Neural cell (in vitro differentiated cells): ENCODE results near the gene PTPRD. TPM values are rescaled to one million over a fixed set of nuclear protein-coding genes. Genes with fewer than 3 reads are reported as not detected.

Source experiments
- H2AFZ ChIP-seq: fragments of 200-600, 300-800 bp; sonication (generic), shearing (Covaris generic); 2 replicates; pipeline ENCODE4 v1.6.0; 2014; ENCODE audit warnings: low read depth, mild to moderate bottlenecking, antibody characterized with exemption, low read length, moderate library complexity
- H3F3A ChIP-seq: fragments of 200-600 bp; shearing (Covaris generic); 2 replicates; pipeline ENCODE4 v1.6.1; 2016; ENCODE audit warnings: mild to moderate bottlenecking, moderate library complexity, mixed read lengths, antibody characterized with exemption, low read length; ENCODE audit not compliant: insufficient read depth, poor library complexity, severe bottlenecking
- H3K27ac ChIP-seq: fragments of 200-600, 300-800 bp; sonication (generic), shearing (Covaris generic); 2 replicates; pipeline ENCODE4 v1.5.1; 2014; ENCODE audit warnings: mild to moderate bottlenecking, low read length, moderate library complexity
- H3K27me3 ChIP-seq: fragments of 300-800, 200-600 bp; sonication (generic), shearing (Covaris generic); 2 replicates; pipeline ENCODE4 v1.6.0; 2014; ENCODE audit warnings: mild to moderate bottlenecking, low read depth, low read length, moderate library complexity; ENCODE audit not compliant: insufficient read depth
- H3K36me3 ChIP-seq: fragments of 300-800, 200-600 bp; sonication (generic), shearing (Covaris generic); 2 replicates; pipeline ENCODE4 v1.5.1; 2014; ENCODE audit warnings: mild to moderate bottlenecking, antibody characterized with exemption, low read length, moderate library complexity; ENCODE audit not compliant: insufficient read depth
- H3K4me2 ChIP-seq: fragments of 300-800, 200-600 bp; sonication (generic), shearing (Covaris generic); 2 replicates; pipeline ENCODE4 v1.6.0; 2014; ENCODE audit warnings: mild to moderate bottlenecking, low read length
- H3K4me3 ChIP-seq: fragments of 300-800, 200-600 bp; sonication (generic), shearing (Covaris generic); 2 replicates; pipeline ENCODE4 v1.5.1; 2014; ENCODE audit warnings: mild to moderate bottlenecking, low read length, moderate library complexity
- H3K79me2 ChIP-seq: fragments of 200-600 bp; shearing (Covaris generic); replicated peaks from 2 replicates; pipeline ENCODE4 v1.6.0; 2014; ENCODE audit warnings: mild to moderate bottlenecking, low read length, moderate library complexity; ENCODE audit not compliant: insufficient read depth
- H3K9ac ChIP-seq: fragments of 300-800, 200-600 bp; sonication (generic), shearing (Covaris generic); 2 replicates; pipeline ENCODE4 v1.6.1; 2016; ENCODE audit warnings: mild to moderate bottlenecking, low read length, mixed read lengths
- H3K9me2 ChIP-seq: fragments of 200-600 bp; shearing (Covaris generic); 2 replicates; pipeline ENCODE4 v1.6.1; 2016; ENCODE audit warnings: mild to moderate bottlenecking, low read length, mixed read lengths; ENCODE audit not compliant: insufficient read depth
- H3K9me3 ChIP-seq: fragments of 200-600, 300-800 bp; sonication (generic), shearing (Covaris generic); 2 replicates; pipeline ENCODE4 v1.6.1; 2016; ENCODE audit warnings: mild to moderate bottlenecking, mixed run types, low read length, moderate library complexity, mixed read lengths
- H4K20me1 ChIP-seq: fragments of 200-600 bp; shearing (Covaris generic); 2 replicates; pipeline ENCODE4 v1.6.1; 2016; ENCODE audit warnings: mild to moderate bottlenecking, mixed run types; ENCODE audit not compliant: insufficient read depth
- EP300 ChIP-seq: fragments of 450-650 bp; conservative IDR thresholded peaks from 2 replicates; pipeline ENCODE4 v1.6.1; 2014; ENCODE audit warnings: antibody characterized with exemption, mild to moderate bottlenecking, moderate library complexity; ENCODE audit not compliant: poor library complexity, severe bottlenecking
- EZH2 ChIP-seq: fragments of 200-600, 300-800 bp; shearing (Covaris generic), sonication (generic); IDR thresholded peaks from 2 replicates; pipeline ENCODE4 v1.6.1; 2014; ENCODE audit warnings: antibody characterized with exemption, low read length, borderline replicate concordance, mild to moderate bottlenecking; ENCODE audit not compliant: insufficient read depth, poor library complexity, severe bottlenecking
- MXI1 ChIP-seq: fragments of 450-650 bp; conservative IDR thresholded peaks from 2 replicates; pipeline ENCODE4 v1.6.1; 2014; ENCODE audit warnings: antibody characterized with exemption, mild to moderate bottlenecking; ENCODE audit not compliant: poor library complexity, severe bottlenecking
- POLR2AphosphoS5 ChIP-seq: IDR thresholded peaks from 2 replicates; pipeline ENCODE4 v1.6.1; 2012
- RAD21 ChIP-seq: fragments of 450-650 bp; conservative IDR thresholded peaks from 2 replicates; pipeline ENCODE4 v1.6.1; 2014; ENCODE audit warnings: antibody characterized with exemption, mild to moderate bottlenecking, moderate library complexity
- SMC3 ChIP-seq: fragments of 450-650 bp; conservative IDR thresholded peaks from 2 replicates; pipeline ENCODE4 v1.6.1; 2014; ENCODE audit warnings: antibody characterized with exemption, mild to moderate bottlenecking, moderate library complexity; ENCODE audit not compliant: poor library complexity
- TAF1 ChIP-seq: IDR thresholded peaks from 2 replicates; pipeline ENCODE4 v1.6.1; 2012; ENCODE audit warnings: low read depth
- polyA plus RNA-seq: library from polyadenylated mRNA; depleted of rRNA; stranded (reverse); fragments of >200 nt; gene quantifications from 2 replicates; pipeline ENCODE4 v1.2.3, GENCODE V29; 2014
- TF ChIP-seq, protein P1 (sequence below): fragments of 450-650 bp; IDR thresholded peaks from 2 replicates; pipeline ENCODE4 v1.5.1; 2014; ENCODE audit warnings: antibody characterized with exemption, mild to moderate bottlenecking, moderate library complexity; ENCODE audit not compliant: poor library complexity, severe bottlenecking
- TF ChIP-seq, protein P2 (sequence below): IDR thresholded peaks from 2 replicates; pipeline ENCODE4 v1.6.1; 2012; ENCODE audit warnings: borderline replicate concordance

Gene PTPRD
- polyA plus RNA-seq, 1 donor from 2014 or later, result 143 TPM

DNA sequence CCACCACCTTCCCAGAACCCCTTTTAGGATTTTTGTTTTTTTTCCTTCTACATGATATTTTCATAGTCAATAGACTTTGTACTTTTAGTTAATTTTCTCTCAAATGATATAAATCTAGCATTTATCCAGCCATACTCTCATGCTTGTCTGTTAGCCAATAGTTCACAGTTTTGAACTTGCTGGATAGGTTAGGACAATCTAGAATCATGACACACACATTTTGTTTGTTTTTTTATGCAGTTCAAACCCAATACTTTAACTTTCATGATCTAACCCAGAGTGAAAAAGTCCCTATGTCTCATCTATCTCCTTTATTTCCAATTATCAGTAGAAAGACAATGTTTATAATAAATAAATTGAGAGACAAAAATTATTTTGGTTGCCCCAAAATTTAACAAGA, 2303.5 kb downstream of the PTPRD start:
- H2AFZ ChIP-seq, result no peak overlapping the region
- no peak for TF ChIP-seq EZH2
- TF ChIP-seq RAD21, result no peak
- TF ChIP-seq, protein P1, sequence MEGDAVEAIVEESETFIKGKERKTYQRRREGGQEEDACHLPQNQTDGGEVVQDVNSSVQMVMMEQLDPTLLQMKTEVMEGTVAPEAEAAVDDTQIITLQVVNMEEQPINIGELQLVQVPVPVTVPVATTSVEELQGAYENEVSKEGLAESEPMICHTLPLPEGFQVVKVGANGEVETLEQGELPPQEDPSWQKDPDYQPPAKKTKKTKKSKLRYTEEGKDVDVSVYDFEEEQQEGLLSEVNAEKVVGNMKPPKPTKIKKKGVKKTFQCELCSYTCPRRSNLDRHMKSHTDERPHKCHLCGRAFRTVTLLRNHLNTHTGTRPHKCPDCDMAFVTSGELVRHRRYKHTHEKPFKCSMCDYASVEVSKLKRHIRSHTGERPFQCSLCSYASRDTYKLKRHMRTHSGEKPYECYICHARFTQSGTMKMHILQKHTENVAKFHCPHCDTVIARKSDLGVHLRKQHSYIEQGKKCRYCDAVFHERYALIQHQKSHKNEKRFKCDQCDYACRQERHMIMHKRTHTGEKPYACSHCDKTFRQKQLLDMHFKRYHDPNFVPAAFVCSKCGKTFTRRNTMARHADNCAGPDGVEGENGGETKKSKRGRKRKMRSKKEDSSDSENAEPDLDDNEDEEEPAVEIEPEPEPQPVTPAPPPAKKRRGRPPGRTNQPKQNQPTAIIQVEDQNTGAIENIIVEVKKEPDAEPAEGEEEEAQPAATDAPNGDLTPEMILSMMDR, result no peak
- no peak for TF ChIP-seq MXI1
- no peak for TF ChIP-seq EP300
- no peak for TF ChIP-seq TAF1
- TF ChIP-seq, protein P2, sequence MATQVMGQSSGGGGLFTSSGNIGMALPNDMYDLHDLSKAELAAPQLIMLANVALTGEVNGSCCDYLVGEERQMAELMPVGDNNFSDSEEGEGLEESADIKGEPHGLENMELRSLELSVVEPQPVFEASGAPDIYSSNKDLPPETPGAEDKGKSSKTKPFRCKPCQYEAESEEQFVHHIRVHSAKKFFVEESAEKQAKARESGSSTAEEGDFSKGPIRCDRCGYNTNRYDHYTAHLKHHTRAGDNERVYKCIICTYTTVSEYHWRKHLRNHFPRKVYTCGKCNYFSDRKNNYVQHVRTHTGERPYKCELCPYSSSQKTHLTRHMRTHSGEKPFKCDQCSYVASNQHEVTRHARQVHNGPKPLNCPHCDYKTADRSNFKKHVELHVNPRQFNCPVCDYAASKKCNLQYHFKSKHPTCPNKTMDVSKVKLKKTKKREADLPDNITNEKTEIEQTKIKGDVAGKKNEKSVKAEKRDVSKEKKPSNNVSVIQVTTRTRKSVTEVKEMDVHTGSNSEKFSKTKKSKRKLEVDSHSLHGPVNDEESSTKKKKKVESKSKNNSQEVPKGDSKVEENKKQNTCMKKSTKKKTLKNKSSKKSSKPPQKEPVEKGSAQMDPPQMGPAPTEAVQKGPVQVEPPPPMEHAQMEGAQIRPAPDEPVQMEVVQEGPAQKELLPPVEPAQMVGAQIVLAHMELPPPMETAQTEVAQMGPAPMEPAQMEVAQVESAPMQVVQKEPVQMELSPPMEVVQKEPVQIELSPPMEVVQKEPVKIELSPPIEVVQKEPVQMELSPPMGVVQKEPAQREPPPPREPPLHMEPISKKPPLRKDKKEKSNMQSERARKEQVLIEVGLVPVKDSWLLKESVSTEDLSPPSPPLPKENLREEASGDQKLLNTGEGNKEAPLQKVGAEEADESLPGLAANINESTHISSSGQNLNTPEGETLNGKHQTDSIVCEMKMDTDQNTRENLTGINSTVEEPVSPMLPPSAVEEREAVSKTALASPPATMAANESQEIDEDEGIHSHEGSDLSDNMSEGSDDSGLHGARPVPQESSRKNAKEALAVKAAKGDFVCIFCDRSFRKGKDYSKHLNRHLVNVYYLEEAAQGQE, result no peak
- no peak for TF ChIP-seq POLR2AphosphoS5
- TF ChIP-seq SMC3, result no peak
- H3K4me2 ChIP-seq, result no peak overlapping the region
- H3F3A ChIP-seq, result no peaks in the 10 kb centered on the region
- H3K36me3 ChIP-seq, result peaks cover 3% of the 10 kb centered on the region
- H3K27ac ChIP-seq, result no peak overlapping the region
- H3K9me3 ChIP-seq, result no peaks in the 10 kb centered on the region
- no peaks in the 10 kb centered on the region for H3K27me3 ChIP-seq
- no peaks in the 10 kb centered on the region for H3K79me2 ChIP-seq
- H3K9me2 ChIP-seq, result no peaks in the 10 kb centered on the region
- no peak overlapping the region for H3K4me3 ChIP-seq
- no peaks in the 10 kb centered on the region for H4K20me1 ChIP-seq
- no peak overlapping the region for H3K9ac ChIP-seq

DNA sequence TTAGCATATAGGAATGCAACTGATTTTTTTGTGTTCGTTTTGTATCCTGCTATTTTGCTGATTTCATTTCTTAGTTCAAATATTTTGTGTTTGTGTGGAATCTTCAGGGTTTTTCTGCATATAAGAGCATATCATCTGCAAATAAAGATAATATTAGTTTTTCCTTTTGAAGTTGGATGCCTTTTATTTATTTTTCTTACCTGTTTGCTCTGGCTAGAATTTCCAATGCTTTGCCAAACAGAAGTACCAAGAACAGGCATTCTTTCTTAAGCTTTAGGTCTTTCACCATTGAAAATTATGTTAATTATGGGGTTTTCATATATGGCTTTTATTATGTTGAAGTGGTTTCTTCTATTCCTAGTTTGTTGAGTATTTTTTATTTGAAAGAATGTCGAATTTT, 2308.1 kb downstream of the PTPRD start:
- no peak overlapping the region for H3K9ac ChIP-seq
- H3K79me2 ChIP-seq, result no peaks in the 10 kb centered on the region
- H3K4me2 ChIP-seq, result no peak overlapping the region
- H3K27ac ChIP-seq, result no peak overlapping the region
- H3K36me3 ChIP-seq, result no peaks in the 10 kb centered on the region
- no peaks in the 10 kb centered on the region for H4K20me1 ChIP-seq
- no peaks in the 10 kb centered on the region for H3K27me3 ChIP-seq
- no peak overlapping the region for H2AFZ ChIP-seq
- no peaks in the 10 kb centered on the region for H3K9me3 ChIP-seq
- no peak overlapping the region for H3K4me3 ChIP-seq
- H3K9me2 ChIP-seq, result no peaks in the 10 kb centered on the region
- TF ChIP-seq MXI1, result no peak
- no peak for TF ChIP-seq EP300
- TF ChIP-seq POLR2AphosphoS5, result no peak
- TF ChIP-seq EZH2, result no peak
- TF ChIP-seq, protein P2, result no peak
- TF ChIP-seq TAF1, result no peak
- TF ChIP-seq RAD21, result no peak
- TF ChIP-seq, protein P1, result no peak
- no peak for TF ChIP-seq SMC3
- no peaks in the 10 kb centered on the region for H3F3A ChIP-seq
